A549 treated with AZD9567 at 1 μM for 4 hours (cell line): ENCODE measurements around the gene GLIS1. TPM values are rescaled to one million over a fixed set of nuclear protein-coding genes. Genes with fewer than 3 reads are reported as not detected.

ENCODE experiments used
- total RNA-seq: library from RNA; stranded (reverse); fragments of 200-300 nt; extraction: Qiagen RNA extraction; gene quantifications from 5 replicates; pipeline ENCODE4 v1.2.3, GENCODE V29; 2022; ENCODE audit not compliant: insufficient read depth

The GLIS1 gene
- total RNA-seq = 0.02 to 0.05 TPM (median 0.04 TPM) in 3 of 5 replicates, not detected in the others

GRCh38 chr1:53739109-53739681 is at the start of gene GLIS1:
Gene GLIS1, minus strand, starts transcription at chr1:53739164. Its CDS starts 1,100 bp downstream, at chr1:53738064.

GRCh38 chr1:53459321-53460175 is 279.4 kb downstream of the GLIS1 start, which contains the start of gene DMRTB1:
Gene DMRTB1, plus strand, starts transcription at chr1:53459399. Its CDS starts 55 bp downstream, at chr1:53459454.

Other genes starting within 250 kb of the GLIS1 start
- 20.5 to 38.0 TPM (median 23.6 TPM) in 5 replicates for gene NDC1, start 99.1 kb upstream of the GLIS1 start, total RNA-seq
- 12.5 to 16.5 TPM (median 13.2 TPM) in 5 replicates for gene YIPF1, start 150.6 kb upstream of the GLIS1 start, total RNA-seq
- gene DIO1, start 155.0 kb upstream of the GLIS1 start, total RNA-seq = not detected in 5 replicates
- 22.9 to 31.8 TPM (median 29.9 TPM) in 5 replicates for gene IFT25, start 206.5 kb upstream of the GLIS1 start, total RNA-seq
- 24.9 to 32.1 TPM (median 28.6 TPM) in 5 replicates for gene LRRC42, start 207.2 kb upstream of the GLIS1 start, total RNA-seq